IMR-90 (cell line): ENCODE data around the gene C1QL1. TPM values are rescaled to one million over a fixed set of nuclear protein-coding genes. Genes with fewer than 3 reads are reported as not detected.

Source experiments
- ATAC-seq: fragments of 200-7000 bp; cut with Tn5 transposase; 2 replicates; pipeline ENCODE4 v1.9.1; 2020; ENCODE audit warnings: low read depth, mild to moderate bottlenecking, moderate library complexity
- BruUV-seq: library from RNA; stranded (reverse); fragments of 400-500 nt; replicated peaks from 2 replicates; lab custom pipeline; 2021; lab: Mats Ljungman, UMichigan
- CTCF ChIA-PET: fragments of 300-600 bp; formaldehyde crosslinking; extraction: SDS; loops from one replicate; lab custom pipeline; 2021; ENCODE audit warnings: antibody characterized with exemption; lab: Yijun Ruan, JAX
- POLR2A ChIA-PET: fragments of 300-600 bp; sonication (Branson Sonifier 250); formaldehyde crosslinking; loops from one replicate; lab custom pipeline; 2022; ENCODE audit warnings: antibody characterized with exemption; ENCODE audit not compliant: unreplicated experiment; lab: Charles Lee
- DNase-seq: peaks from one replicate; pipeline ENCODE4 v3.0.0; 2013
- H2AFZ ChIP-seq: replicated peaks from 2 replicates; pipeline ENCODE3; 2013; ENCODE audit warnings: low read length, mild to moderate bottlenecking; ENCODE audit not compliant: poor library complexity
- H2AK5ac ChIP-seq: 2 replicates; pipeline ENCODE4 v1.6.1; 2013; ENCODE audit warnings: low read depth, low read length, inconsistent platforms
- H2AK9ac ChIP-seq: replicated peaks from 2 replicates; pipeline ENCODE3; 2013; ENCODE audit warnings: mild to moderate bottlenecking, low read depth, low read length, moderate library complexity; ENCODE audit not compliant: poor library complexity
- H2BK120ac ChIP-seq: 2 replicates; pipeline ENCODE4 v1.6.1; 2013; ENCODE audit warnings: low read depth, low read length, inconsistent platforms
- H2BK15ac ChIP-seq: 3 replicates; pipeline ENCODE4 v1.6.1; 2013; ENCODE audit warnings: low read depth, low read length, inconsistent platforms
- H2BK20ac ChIP-seq: 2 replicates; pipeline ENCODE4 v1.6.1; 2013; ENCODE audit warnings: low read depth, mild to moderate bottlenecking, inconsistent platforms, low read length, moderate library complexity
- H2BK5ac ChIP-seq: 2 replicates; pipeline ENCODE4 v1.6.1; 2013; ENCODE audit warnings: mild to moderate bottlenecking, low read depth, low read length, inconsistent platforms; ENCODE audit not compliant: poor library complexity, severe bottlenecking
- H3K14ac ChIP-seq: replicated peaks from 2 replicates; pipeline ENCODE4 v1.6.1; 2013; ENCODE audit warnings: low read depth, low read length, inconsistent platforms
- H3K18ac ChIP-seq: 2 replicates; pipeline ENCODE4 v1.6.1; 2013; ENCODE audit warnings: low read depth, low read length, control low read depth
- H3K23ac ChIP-seq: 2 replicates; pipeline ENCODE4 v1.6.1; 2013; ENCODE audit warnings: low read depth, low read length, inconsistent platforms
- H3K27ac ChIP-seq: 2 replicates; pipeline ENCODE4 v1.5.1; 2013; ENCODE audit warnings: mild to moderate bottlenecking, control low read depth, low read length; ENCODE audit not compliant: insufficient read depth
- H3K27me3 ChIP-seq: 2 replicates; pipeline ENCODE4 v1.6.1; 2013; ENCODE audit warnings: low read length; ENCODE audit not compliant: control insufficient read depth, insufficient read depth
- H3K36me3 ChIP-seq: 2 replicates; pipeline ENCODE4 v1.6.1; 2013; ENCODE audit warnings: low read length, mixed read lengths; ENCODE audit not compliant: control insufficient read depth, insufficient read depth
- H3K4ac ChIP-seq: 2 replicates; pipeline ENCODE4 v1.6.1; 2013; ENCODE audit warnings: low read depth, low read length, inconsistent platforms
- H3K4me1 ChIP-seq: 2 replicates; pipeline ENCODE4 v1.6.1; 2013; ENCODE audit warnings: low read length, mixed read lengths; ENCODE audit not compliant: control insufficient read depth, insufficient read depth
- H3K4me2 ChIP-seq: 2 replicates; pipeline ENCODE4 v1.6.1; 2013; ENCODE audit warnings: low read depth, mild to moderate bottlenecking, control low read depth, low read length, moderate library complexity
- H3K4me3 ChIP-seq: 2 replicates; pipeline ENCODE4 v1.5.1; 2013; ENCODE audit warnings: low read depth, mild to moderate bottlenecking, control low read depth, low read length, moderate library complexity; ENCODE audit not compliant: insufficient read depth
- H3K56ac ChIP-seq: 2 replicates; pipeline ENCODE4 v1.6.1; 2013; ENCODE audit warnings: low read length, inconsistent platforms; ENCODE audit not compliant: insufficient read depth; ENCODE audit errors: extremely low read depth
- H3K79me1 ChIP-seq, 2 experiments: 2 replicates each; pipeline ENCODE4 v1.6.1; 2013; ENCODE audit warnings: low read length in 2 of 2, inconsistent platforms in 1 of 2, low read depth in 1 of 2
- H3K9ac ChIP-seq: 2 replicates; pipeline ENCODE4 v1.6.1; 2013; ENCODE audit warnings: low read depth, low read length, control low read depth
- H3K9me1 ChIP-seq: 2 replicates; pipeline ENCODE4 v1.6.1; 2013; ENCODE audit warnings: low read length, inconsistent platforms; ENCODE audit not compliant: insufficient read depth
- H3K9me3 ChIP-seq: 2 replicates; pipeline ENCODE4 v1.6.1; 2013; ENCODE audit warnings: low read length; ENCODE audit not compliant: control insufficient read depth, insufficient read depth
- H4K20me1 ChIP-seq: 2 replicates; pipeline ENCODE4 v1.6.1; 2013; ENCODE audit warnings: low read length, inconsistent platforms; ENCODE audit not compliant: insufficient read depth
- H4K5ac ChIP-seq: 2 replicates; pipeline ENCODE4 v1.6.1; 2013; ENCODE audit warnings: mild to moderate bottlenecking, low read depth, low read length, control low read depth
- H4K8ac ChIP-seq, 2 experiments: 2 replicates each; pipeline ENCODE4 v1.6.1; 2013; ENCODE audit warnings: low read depth in 2 of 2, low read length in 2 of 2, control low read depth in 1 of 2, inconsistent platforms in 1 of 2
- H4K91ac ChIP-seq: 2 replicates; pipeline ENCODE4 v1.6.1; 2013; ENCODE audit warnings: low read depth, low read length, inconsistent platforms; ENCODE audit not compliant: insufficient read depth
- CEBPB ChIP-seq: IDR thresholded peaks from 2 replicates; pipeline ENCODE4 v1.6.1; 2012; ENCODE audit warnings: low read depth, low read length, improper control_type of control experiment
- CTCF ChIP-seq: conservative IDR thresholded peaks from 2 replicates; pipeline ENCODE4 v1.5.1; 2012; ENCODE audit warnings: mild to moderate bottlenecking, low read depth, low read length, improper control_type of control experiment
- WGBS, 2 experiments: methylation state at CpG; one replicate each; pipeline versions ENCODE4 v1.1.5 to v1.1.7; 2013; ENCODE audit warnings: missing lambda C conversion rate in 2 of 2; ENCODE audit not compliant: insufficient read length in 1 of 2; ENCODE audit errors: extremely low coverage in 2 of 2; 5-methylcytosine and 5-hydroxymethylcytosine counted together
- dilution Hi-C: fragments of 300-500 bp; cut with HindIII; formaldehyde crosslinking; loops from one replicate; pipeline ENCODE4 v1.14.3; 2018; ENCODE audit warnings: low sequenced_read_pairs; ENCODE audit not compliant: unreplicated experiment
- in situ Hi-C: fragments of 300-500 bp; cut with MboI; formaldehyde crosslinking; loops from 3 replicates; pipeline ENCODE4 v1.14.3; 2019; ENCODE audit warnings: low sequenced_read_pairs, inconsistent platforms, mixed read lengths
- intact Hi-C: fragments of 100-400 bp; cut with micrococcal nuclease; formaldehyde crosslinking; loops from 2 replicates; pipeline ENCODE4 v1.10.0; 2022
- polyA plus RNA-seq, 3 experiments: library from polyadenylated mRNA; depleted of rRNA; stranded (reverse); fragments of >200 nt; gene quantifications; 2 replicates each; pipeline ENCODE4 v1.2.3, GENCODE V29; 2012; ENCODE audit warnings: low replicate concordance in 1 of 3
- total RNA-seq: library from RNA; depleted of rRNA; stranded (reverse); fragments of >200 nt; gene quantifications from 2 replicates; pipeline ENCODE4 v1.2.3, GENCODE V29; 2012
- TF ChIP-seq, protein P1 (sequence below): fragments of 150-350 bp; IDR thresholded peaks from 2 replicates; pipeline ENCODE4 v1.6.1; 2017; ENCODE audit warnings: mild to moderate bottlenecking, antibody characterized with exemption, low read length, low read depth

The C1QL1 gene
- total and polyA plus RNA-seq, 2 of the 4 experiments (the other 2 are of a cell fraction) = 0.18 to 0.84 TPM

DNA sequence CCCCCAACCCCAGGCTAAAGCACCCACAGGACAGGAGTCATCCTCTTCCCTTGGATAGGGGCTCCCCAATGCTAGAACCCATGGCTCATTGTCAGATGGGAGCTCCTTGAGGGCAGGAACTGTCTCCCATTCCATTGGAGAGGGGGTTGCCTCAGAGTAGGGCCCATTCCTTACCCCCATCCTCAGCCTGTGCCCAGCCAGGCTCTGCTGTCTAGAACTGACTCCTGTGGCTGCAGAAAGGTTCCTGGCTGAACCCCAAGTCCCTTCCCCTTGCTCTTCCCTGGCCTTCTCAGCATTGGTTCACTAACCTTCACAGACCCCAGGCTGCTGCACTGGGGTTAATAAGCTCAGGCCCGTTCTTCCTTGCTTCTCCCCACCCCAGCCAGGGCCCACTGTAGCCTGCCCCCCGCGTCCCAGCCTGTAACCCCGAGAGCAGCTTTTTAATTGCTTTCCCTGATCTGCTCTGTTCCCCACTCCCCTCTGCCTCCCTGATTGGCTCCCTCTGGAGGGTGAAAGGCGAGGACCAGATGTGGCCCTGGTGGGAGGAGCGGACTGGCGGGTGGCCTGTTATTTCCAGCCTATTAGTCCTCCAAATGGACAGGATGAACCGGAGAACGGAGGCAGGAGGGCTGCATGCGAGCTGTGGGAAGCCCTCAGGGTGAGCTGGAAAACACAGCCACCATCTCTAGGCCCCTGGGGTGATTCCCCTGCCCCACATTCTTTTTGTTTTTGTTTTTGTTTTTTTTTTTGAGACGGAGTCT lies 46.8 kb downstream of the C1QL1 start:
- no peak for DNase-seq
- H3K27me3 ChIP-seq = peaks cover 5% of the 10 kb centered on the region; the same call in 1 of the 2 replicates
- no peak overlapping the region for H4K8ac ChIP-seq
- H4K5ac ChIP-seq = no peak overlapping the region
- no peak for ATAC-seq
- peaks cover 5% of the 10 kb centered on the region for H3K36me3 ChIP-seq
- no peaks in the 10 kb centered on the region for H3K9me3 ChIP-seq
- H3K18ac ChIP-seq = no peak overlapping the region
- ChIA-PET CTCF (interaction anchor here (0.7 to 6.6 kb wide), 2 partner anchors 22 to 99 kb away, joined by 3 to 62 read pairs; partner anchors contain the start of gene EFTUD2), POLR2A (no interaction called here)
- no peak overlapping the region for H2BK15ac ChIP-seq
- H2BK120ac ChIP-seq = no peak overlapping the region
- intact Hi-C loops (no loop called here), in situ Hi-C loops (no loop called here), dilution Hi-C loops (no loop called here)
- WGBS, 2 experiments = no CpG with 5 or more reads among the region's 11 CpGs
- no peaks in the 10 kb centered on the region for H3K9me1 ChIP-seq
- no peak overlapping the region for H3K4me3 ChIP-seq
- H3K56ac ChIP-seq = no peak overlapping the region
- no peak overlapping the region for H2AFZ ChIP-seq
- no peaks in the 10 kb centered on the region for H4K20me1 ChIP-seq
- no peak overlapping the region for H3K4me2 ChIP-seq
- no peaks in the 10 kb centered on the region for H3K79me1 ChIP-seq
- no peak overlapping the region; the same call in 1 of the 2 replicates for H2AK5ac ChIP-seq
- H3K4ac ChIP-seq = no peak overlapping the region
- peak overlapping the region; percentile 55 for H2AK9ac ChIP-seq
- no peak overlapping the region for H3K23ac ChIP-seq
- H3K4me1 ChIP-seq = peaks cover 5% of the 10 kb centered on the region; the same call in 1 of the 2 replicates
- BruUV-seq = no TSS peak
- H3K9ac ChIP-seq = no peak overlapping the region
- H3K14ac ChIP-seq = no peak overlapping the region
- H4K91ac ChIP-seq = no peak overlapping the region
- H3K27ac ChIP-seq = no peak overlapping the region
- H2BK20ac ChIP-seq = no peak overlapping the region
- TF ChIP-seq CEBPB = no peak
- TF ChIP-seq, protein P1, sequence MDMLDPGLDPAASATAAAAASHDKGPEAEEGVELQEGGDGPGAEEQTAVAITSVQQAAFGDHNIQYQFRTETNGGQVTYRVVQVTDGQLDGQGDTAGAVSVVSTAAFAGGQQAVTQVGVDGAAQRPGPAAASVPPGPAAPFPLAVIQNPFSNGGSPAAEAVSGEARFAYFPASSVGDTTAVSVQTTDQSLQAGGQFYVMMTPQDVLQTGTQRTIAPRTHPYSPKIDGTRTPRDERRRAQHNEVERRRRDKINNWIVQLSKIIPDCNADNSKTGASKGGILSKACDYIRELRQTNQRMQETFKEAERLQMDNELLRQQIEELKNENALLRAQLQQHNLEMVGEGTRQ = no peak
- no peak for TF ChIP-seq CTCF
- H2BK5ac ChIP-seq = no peak overlapping the region
